ENCODE results near the gene SPO11.

SPO11 gene

DNA sequence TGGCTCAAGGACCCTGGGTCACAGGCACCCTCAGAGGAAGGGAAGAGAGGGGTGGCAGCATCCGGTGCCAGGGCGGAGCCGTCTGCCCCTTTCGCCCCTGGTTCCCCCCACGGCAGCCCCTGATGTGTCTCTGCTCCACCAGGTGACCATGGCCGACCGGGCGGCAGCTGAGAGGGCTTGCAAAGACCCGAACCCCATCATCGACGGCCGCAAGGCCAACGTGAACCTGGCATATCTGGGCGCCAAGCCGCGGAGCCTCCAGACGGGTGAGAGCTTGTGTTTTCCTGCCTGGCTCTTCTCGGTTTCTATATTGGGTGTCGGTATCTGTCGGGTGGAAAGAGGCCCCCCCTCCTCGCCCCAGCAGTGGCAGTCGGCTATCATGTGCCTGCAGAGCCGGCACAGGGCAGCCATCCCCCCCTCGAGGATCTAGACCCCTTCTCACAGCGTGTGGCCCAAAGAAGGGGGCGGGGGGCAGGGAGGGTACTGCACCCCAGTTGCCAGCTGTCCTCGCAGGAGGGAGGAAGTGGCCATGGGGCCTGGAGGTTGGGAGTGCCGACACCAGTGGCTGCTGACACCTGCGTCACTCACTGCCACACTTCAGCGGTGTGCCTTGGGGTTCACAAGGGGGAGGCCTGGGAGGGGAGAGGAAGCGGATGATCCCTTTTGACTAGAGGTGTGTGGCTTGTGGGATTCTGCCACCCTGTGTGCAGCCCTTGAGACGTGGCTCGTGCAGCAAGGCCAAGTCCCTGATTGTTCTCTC lies 63.1 kb downstream of the SPO11 start:
- peak in 1 of 2 donors; percentile 55 for DNase-seq
